Measurements from ENCODE around the gene ENTHD1. TPM values are rescaled to one million over a fixed set of nuclear protein-coding genes. Genes with fewer than 3 reads are reported as not detected.

Gene ENTHD1
- polyA plus RNA-seq, 1 donor from 2014 or later, result not detected

GRCh38 chr22:39715778-39716495 is 177.6 kb downstream of the ENTHD1 start:
- no peak overlapping the region for H3K4me2 ChIP-seq (ENCODE audit: low read length)
- no peaks in the 10 kb centered on the region for H3K9me3 ChIP-seq (ENCODE audit: low read length)
- H3K4me3 ChIP-seq (ENCODE audit: low read length), result no peak overlapping the region
- no peak overlapping the region for H3K9ac ChIP-seq (ENCODE audit: low read length)
- no peaks in the 10 kb centered on the region for H4K20me1 ChIP-seq (ENCODE audit: insufficient read depth)
- TF ChIP-seq TAF1 (IDR thresholded peaks at IDR 0.05; ENCODE audit: low read depth) (no peak), POLR2AphosphoS5 (IDR thresholded peaks at IDR 0.05) (no peak)
- TF ChIP-seq, protein P1, sequence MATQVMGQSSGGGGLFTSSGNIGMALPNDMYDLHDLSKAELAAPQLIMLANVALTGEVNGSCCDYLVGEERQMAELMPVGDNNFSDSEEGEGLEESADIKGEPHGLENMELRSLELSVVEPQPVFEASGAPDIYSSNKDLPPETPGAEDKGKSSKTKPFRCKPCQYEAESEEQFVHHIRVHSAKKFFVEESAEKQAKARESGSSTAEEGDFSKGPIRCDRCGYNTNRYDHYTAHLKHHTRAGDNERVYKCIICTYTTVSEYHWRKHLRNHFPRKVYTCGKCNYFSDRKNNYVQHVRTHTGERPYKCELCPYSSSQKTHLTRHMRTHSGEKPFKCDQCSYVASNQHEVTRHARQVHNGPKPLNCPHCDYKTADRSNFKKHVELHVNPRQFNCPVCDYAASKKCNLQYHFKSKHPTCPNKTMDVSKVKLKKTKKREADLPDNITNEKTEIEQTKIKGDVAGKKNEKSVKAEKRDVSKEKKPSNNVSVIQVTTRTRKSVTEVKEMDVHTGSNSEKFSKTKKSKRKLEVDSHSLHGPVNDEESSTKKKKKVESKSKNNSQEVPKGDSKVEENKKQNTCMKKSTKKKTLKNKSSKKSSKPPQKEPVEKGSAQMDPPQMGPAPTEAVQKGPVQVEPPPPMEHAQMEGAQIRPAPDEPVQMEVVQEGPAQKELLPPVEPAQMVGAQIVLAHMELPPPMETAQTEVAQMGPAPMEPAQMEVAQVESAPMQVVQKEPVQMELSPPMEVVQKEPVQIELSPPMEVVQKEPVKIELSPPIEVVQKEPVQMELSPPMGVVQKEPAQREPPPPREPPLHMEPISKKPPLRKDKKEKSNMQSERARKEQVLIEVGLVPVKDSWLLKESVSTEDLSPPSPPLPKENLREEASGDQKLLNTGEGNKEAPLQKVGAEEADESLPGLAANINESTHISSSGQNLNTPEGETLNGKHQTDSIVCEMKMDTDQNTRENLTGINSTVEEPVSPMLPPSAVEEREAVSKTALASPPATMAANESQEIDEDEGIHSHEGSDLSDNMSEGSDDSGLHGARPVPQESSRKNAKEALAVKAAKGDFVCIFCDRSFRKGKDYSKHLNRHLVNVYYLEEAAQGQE (IDR thresholded peaks at IDR 0.05; ENCODE audit: borderline replicate concordance), result no peak
- H3K9me2 ChIP-seq (ENCODE audit: insufficient read depth, low read length), result no peaks in the 10 kb centered on the region
- no peak overlapping the region for H2AFZ ChIP-seq (ENCODE audit: low read depth, low read length)
- H3K36me3 ChIP-seq (ENCODE audit: insufficient read depth, low read length), result no peaks in the 10 kb centered on the region
- no peak overlapping the region for H3K27ac ChIP-seq (ENCODE audit: low read length)
- no peaks in the 10 kb centered on the region for H3K79me2 ChIP-seq (replicated peaks; ENCODE audit: insufficient read depth, low read length)
- H3K27me3 ChIP-seq (ENCODE audit: insufficient read depth, low read depth, low read length), result no peaks in the 10 kb centered on the region
- H3F3A ChIP-seq (ENCODE audit: insufficient read depth, low read length, poor library complexity, severe bottlenecking), result no peaks in the 10 kb centered on the region

DNA sequence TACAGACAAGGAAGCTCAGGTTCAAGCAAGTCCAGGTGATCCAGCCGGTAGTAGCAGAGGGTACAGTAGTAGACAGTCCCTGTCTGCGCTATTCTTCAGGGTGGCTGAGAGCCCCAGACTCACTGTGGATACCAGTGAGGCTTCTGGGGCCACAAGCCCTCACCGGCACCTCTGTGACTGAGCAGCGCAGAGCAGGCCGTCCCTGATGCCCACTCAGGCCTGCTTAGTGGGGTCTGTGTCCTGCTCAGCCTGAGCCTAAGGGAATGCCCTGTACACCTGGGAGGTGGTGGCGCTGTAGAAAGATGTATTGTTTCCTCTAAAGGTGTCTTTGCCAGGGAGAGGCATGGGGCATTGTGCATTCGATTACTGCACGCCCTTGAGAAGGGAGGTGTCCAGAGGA is 179.2 kb downstream of the ENTHD1 start:
- Histone ChIP-seq H3K9me3 (ENCODE audit: low read length) (no peaks in the 10 kb centered on the region), H3K27me3 (ENCODE audit: insufficient read depth, low read depth, low read length) (no peaks in the 10 kb centered on the region), H2AFZ (ENCODE audit: low read depth, low read length) (no peak overlapping the region), H3K36me3 (ENCODE audit: insufficient read depth, low read length) (no peaks in the 10 kb centered on the region), H3K4me3 (ENCODE audit: low read length) (no peak overlapping the region), H3K9me2 (ENCODE audit: insufficient read depth, low read length) (no peaks in the 10 kb centered on the region), H3K4me2 (ENCODE audit: low read length) (no peak overlapping the region), H3K27ac (ENCODE audit: low read length) (no peak overlapping the region), H3F3A (ENCODE audit: insufficient read depth, low read length, poor library complexity, severe bottlenecking) (no peaks in the 10 kb centered on the region), H3K79me2 (replicated peaks; ENCODE audit: insufficient read depth, low read length) (no peaks in the 10 kb centered on the region), H3K9ac (ENCODE audit: low read length) (no peak overlapping the region), H4K20me1 (ENCODE audit: insufficient read depth) (no peaks in the 10 kb centered on the region)
- TF ChIP-seq POLR2AphosphoS5 (IDR thresholded peaks at IDR 0.05), result no peak
- TF ChIP-seq RAD21 (conservative IDR thresholded peaks at IDR 0.05), result no peak
- TF ChIP-seq, protein P1 (IDR thresholded peaks at IDR 0.05; ENCODE audit: borderline replicate concordance), result no peak
- TF ChIP-seq MXI1 (conservative IDR thresholded peaks at IDR 0.05; ENCODE audit: poor library complexity, severe bottlenecking), result no peak
- no peak for TF ChIP-seq TAF1 (IDR thresholded peaks at IDR 0.05; ENCODE audit: low read depth)
- no peak for TF ChIP-seq CTCF (IDR thresholded peaks at IDR 0.05; ENCODE audit: poor library complexity, severe bottlenecking)
- no peak for TF ChIP-seq SMC3 (conservative IDR thresholded peaks at IDR 0.05; ENCODE audit: poor library complexity)
- TF ChIP-seq EP300 (conservative IDR thresholded peaks at IDR 0.05; ENCODE audit: poor library complexity, severe bottlenecking), result no peak
- no peak for TF ChIP-seq EZH2 (IDR thresholded peaks at IDR 0.05; ENCODE audit: borderline replicate concordance, insufficient read depth, low read length, poor library complexity, severe bottlenecking)
